Heart left ventricle (tissue), 16 donors: Measurements from ENCODE around the gene DGAT2. TPM values are rescaled to one million over a fixed set of nuclear protein-coding genes. Genes with fewer than 3 reads are reported as not detected.

ENCODE experiments used
- ATAC-seq, 4 donors: fragments of 200-7000 bp; cut with Tn5 transposase; one replicate each; pipeline ENCODE4 v1.9.1; 2020 to 2022; ENCODE audit warnings: moderate library complexity in 4 of 4, mild to moderate bottlenecking in 3 of 4, moderate number of reproducible peaks in 1 of 4
- DNase-seq, 5 donors: peaks; one replicate each; pipeline ENCODE4 v3.0.0-alpha.2; 2020
- H3K27ac ChIP-seq, 12 donors: fragments of 200-600 bp; sonication (generic) in 4 of 12; one replicate each; pipeline versions ENCODE4 v1.5.0 to v1.8.0; 2016 to 2022; ENCODE audit warnings: mild to moderate bottlenecking in 2 of 12
- H3K27me3 ChIP-seq, 9 donors: fragments of 200-600 bp; sonication (generic) in 2 of 9; one replicate each; pipeline versions ENCODE4 v1.5.1 to v1.8.0; 2016 to 2022; ENCODE audit warnings: mild to moderate bottlenecking in 3 of 9
- H3K36me3 ChIP-seq, 9 donors: fragments of 200-600 bp; sonication (generic) in 2 of 9; one replicate each; pipeline versions ENCODE4 v1.5.0 to v1.8.0; 2018 to 2022; ENCODE audit warnings: mild to moderate bottlenecking in 2 of 9
- H3K4me1 ChIP-seq, 12 donors: fragments of 200-600 bp; sonication (generic) in 4 of 12; one replicate each; pipeline versions ENCODE4 v1.5.0 to v1.8.0; 2016 to 2022; ENCODE audit warnings: mild to moderate bottlenecking in 3 of 12
- H3K4me3 ChIP-seq, 12 donors: fragments of 200-600 bp; sonication (generic) in 4 of 12; one replicate each; pipeline versions ENCODE4 v1.5.0 to v1.8.0; 2017 to 2022; ENCODE audit warnings: mild to moderate bottlenecking in 9 of 12, moderate library complexity in 4 of 12
- H3K9me3 ChIP-seq, 12 donors: fragments of 200-600 bp; sonication (generic) in 4 of 12; one replicate each; pipeline versions ENCODE4 v1.5.0 to v1.8.0; 2016 to 2022; ENCODE audit warnings: mild to moderate bottlenecking in 1 of 12
- POLR2A ChIP-seq, 2 donors: fragments of 450-650 bp; IDR thresholded peaks; one replicate each; pipeline ENCODE4 v1.6.1; 2017; ENCODE audit warnings: antibody characterized with exemption in 2 of 2, mild to moderate bottlenecking in 2 of 2, moderate library complexity in 2 of 2
- WGBS, 4 donors: extraction: QIAGEN DNeasy Blood & Tissue Kit in 2 of 4; methylation state at CpG; one replicate each; pipeline versions ENCODE4 v1.1.5 to v1.1.7; 2013 to 2018; 5-methylcytosine and 5-hydroxymethylcytosine counted together
- intact Hi-C, 10 donors: fragments of 100-400 bp; cut with DNase I; formaldehyde crosslinking; loops; one replicate each; pipeline versions ENCODE4 v1.11.1 to v1.14.2; 2022
- polyA plus RNA-seq, 2 donors: library from polyadenylated mRNA; stranded (reverse); fragments of 200-250 nt; gene quantifications; one replicate each; pipeline ENCODE4 v1.2.3, GENCODE V29; 2013
- total RNA-seq, 9 donors: library from RNA; depleted of rRNA in 2 of 9; stranded (reverse); fragments of >200 nt in 2 of 9; fragmentation: NEBNext Ultra II Directional in 3 of 9; extraction: Animal tissue kit (Norgen Biotek cat#: 25700) in 3 of 9; gene quantifications; one replicate each; pipeline versions ENCODE4 v1.1.0 to v1.2.4, GENCODE V29; 2016 to 2023
- TF ChIP-seq, protein P1 (sequence below), 12 donors: fragments of 200-600 bp; sonication (generic) in 4 of 12; IDR thresholded peaks; one replicate each; pipeline versions ENCODE4 v1.5.0 to v1.8.0; 2018 to 2022; ENCODE audit warnings: antibody characterized with exemption in 12 of 12, mild to moderate bottlenecking in 5 of 12
- donor health status: ischemic (EF 13 %, LVEDD 7.1; RV severe dilation, severe dysfunction).
- donor health status: healthy with polysubstance abuse.
- donor health status: DM: no; HTN: yes; CAD: no.
- donor health status: DM: no; HTN: no; CAD: no.
- donor health status: ischemic (EF 25% LVEDD 6.9; RV normal size, moderate dysfunction).
- donor health status: ischemic (EF 25% LVEDD 5.7; RV mildly dilated, moderate dysfunction).
- donor health status: healthy.
- donor health status: DM: yes; HTN: yes; CAD: no.
- donor health status: ischemic (EF 35%, LVEDD 5.7; RV mildly dilated, moderate dysfunction).
- donor health status: nonischemic (EF 11% LVEDD 7.7; RV severe dilation, severe dysfunction).
- donor health status: DM: yes; HTN: yes; CAD: no.
- donor health status: PGD.
- donor health status: ischemic (EF 29% LVEDD 5.4; RV normal size, mild dysfunction).
- donor health status: nonischemic (EF 23%, LVEDD 6.1; RV moderate dilation, normal function).

The DGAT2 gene
- total and polyA plus RNA-seq, 11 donors, result 4.0 to 48.3 (median 8.3) TPM

DNA sequence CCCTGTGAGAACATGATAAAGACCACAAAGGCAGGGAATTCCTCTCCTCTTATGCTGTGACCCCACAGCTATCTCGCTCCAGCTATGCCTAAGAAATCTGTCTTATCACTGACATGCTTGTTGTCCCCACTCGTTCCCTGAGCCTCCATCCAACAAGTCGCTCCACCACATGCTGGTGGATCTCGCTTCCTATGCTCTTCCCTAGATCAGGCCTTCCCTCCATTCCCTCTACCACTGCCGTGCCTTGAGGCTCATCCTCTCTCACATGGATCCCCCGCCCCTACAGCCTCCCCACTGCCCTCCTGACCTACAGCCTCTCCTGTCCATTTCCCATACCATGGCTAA is 1.4 kb upstream of the DGAT2 start:
- TF ChIP-seq, protein P1, sequence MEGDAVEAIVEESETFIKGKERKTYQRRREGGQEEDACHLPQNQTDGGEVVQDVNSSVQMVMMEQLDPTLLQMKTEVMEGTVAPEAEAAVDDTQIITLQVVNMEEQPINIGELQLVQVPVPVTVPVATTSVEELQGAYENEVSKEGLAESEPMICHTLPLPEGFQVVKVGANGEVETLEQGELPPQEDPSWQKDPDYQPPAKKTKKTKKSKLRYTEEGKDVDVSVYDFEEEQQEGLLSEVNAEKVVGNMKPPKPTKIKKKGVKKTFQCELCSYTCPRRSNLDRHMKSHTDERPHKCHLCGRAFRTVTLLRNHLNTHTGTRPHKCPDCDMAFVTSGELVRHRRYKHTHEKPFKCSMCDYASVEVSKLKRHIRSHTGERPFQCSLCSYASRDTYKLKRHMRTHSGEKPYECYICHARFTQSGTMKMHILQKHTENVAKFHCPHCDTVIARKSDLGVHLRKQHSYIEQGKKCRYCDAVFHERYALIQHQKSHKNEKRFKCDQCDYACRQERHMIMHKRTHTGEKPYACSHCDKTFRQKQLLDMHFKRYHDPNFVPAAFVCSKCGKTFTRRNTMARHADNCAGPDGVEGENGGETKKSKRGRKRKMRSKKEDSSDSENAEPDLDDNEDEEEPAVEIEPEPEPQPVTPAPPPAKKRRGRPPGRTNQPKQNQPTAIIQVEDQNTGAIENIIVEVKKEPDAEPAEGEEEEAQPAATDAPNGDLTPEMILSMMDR (IDR thresholded peaks at IDR 0.05), result no peak
- no peak for TF ChIP-seq POLR2A (IDR thresholded peaks at IDR 0.05)
- Histone ChIP-seq H3K4me3 (no peak overlapping the region), H3K4me1 (peaks cover 0 to 38% (median 14%) of the 10 kb centered on the region in 12 donors), H3K36me3 (no peaks in the 10 kb centered on the region), H3K27me3 (peaks cover 0 to 23% (median 7%) of the 10 kb centered on the region in 9 donors), H3K27ac (no peak overlapping the region), H3K9me3 (no peaks in the 10 kb centered on the region)
- intact Hi-C loops, result loop anchor here in 7 of 10 donors (5.0 to 10.0 kb wide), 5 partner anchors 45 to 222 kb away; partner anchors contain the start of gene MOGAT2 (in 1 of the 7)
- DNase-seq, result no peak
- no peak for ATAC-seq
- 85 to 86% (median 86%) methylated on average over 6 of the region's 6 CpGs for WGBS, 4 donors

GRCh38 chr11:75767793-75768111 is 826 bp upstream of the DGAT2 start:
- Histone ChIP-seq H3K9me3 (no peaks in the 10 kb centered on the region), H3K27me3 (peaks cover 0 to 23% (median 7%) of the 10 kb centered on the region in 9 donors), H3K27ac (no peak overlapping the region), H3K4me3 (peak overlapping the region in 4 of 12 donors; percentile 49 to 63 (median 60)), H3K36me3 (no peaks in the 10 kb centered on the region), H3K4me1 (peaks cover 0 to 42% (median 14%) of the 10 kb centered on the region in 12 donors)
- ATAC-seq (no peak), DNase-seq (no peak)
- 47 to 82% (median 63%) methylated on average over 1 of the region's 1 CpG for WGBS, 4 donors
- intact Hi-C loops, result loop anchor here in 7 of 10 donors (2.0 to 10.0 kb wide), 7 partner anchors 45 to 223 kb away; partner anchors contain the start of gene MOGAT2 (in 1 of the 7)
- no peak for TF ChIP-seq POLR2A (IDR thresholded peaks at IDR 0.05)
- TF ChIP-seq, protein P1 (IDR thresholded peaks at IDR 0.05), result no peak

DNA sequence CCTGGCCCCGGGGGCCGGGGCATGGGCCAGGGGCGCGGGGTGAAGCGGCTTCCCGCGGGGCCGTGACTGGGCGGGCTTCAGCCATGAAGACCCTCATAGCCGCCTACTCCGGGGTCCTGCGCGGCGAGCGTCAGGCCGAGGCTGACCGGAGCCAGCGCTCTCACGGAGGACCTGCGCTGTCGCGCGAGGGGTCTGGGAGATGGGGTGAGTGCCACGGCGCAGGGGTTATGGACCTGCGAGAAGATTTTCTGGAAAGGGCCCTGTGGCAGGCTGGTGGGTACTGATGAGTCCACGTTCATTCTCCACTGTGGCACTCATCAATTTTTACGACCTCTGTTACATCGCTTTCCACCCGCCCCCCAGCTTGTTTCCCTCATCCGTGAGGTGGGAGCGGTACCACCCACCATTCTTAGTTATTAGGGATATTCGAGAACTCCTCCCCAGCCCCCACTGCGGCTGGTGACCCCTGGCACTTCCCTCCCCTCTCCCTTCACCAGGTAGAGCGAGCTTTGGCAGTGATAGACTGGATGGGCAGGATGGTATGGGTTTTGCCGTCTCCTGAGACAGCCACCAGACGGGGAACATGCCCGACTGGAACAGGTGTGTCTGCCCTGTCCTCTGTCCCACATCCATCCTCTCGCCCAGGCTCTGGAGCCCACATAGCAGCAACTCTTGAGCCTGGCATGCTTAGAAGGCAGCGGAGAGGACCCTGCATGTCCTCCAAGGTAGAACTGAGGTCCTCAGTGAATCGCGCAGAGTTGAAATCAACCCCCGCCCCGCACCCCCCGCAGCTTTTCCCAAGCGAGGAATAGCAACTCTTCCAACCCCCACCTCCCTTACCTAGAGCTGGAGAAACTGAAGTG is 562 bp downstream of the DGAT2 start:
- peaks cover 0 to 23% (median 7%) of the 10 kb centered on the region in 9 donors for H3K27me3 ChIP-seq
- no peaks in the 10 kb centered on the region for H3K9me3 ChIP-seq
- DNase-seq, result no peak
- peak overlapping the region in 6 of 12 donors; percentile 15 to 73 (median 62) for H3K27ac ChIP-seq
- intact Hi-C loops, result loop anchor here in 7 of 10 donors (2.0 to 10.0 kb wide), 7 partner anchors 46 to 224 kb away; partner anchors contain the start of gene MOGAT2 (in 1 of the 7)
- TF ChIP-seq POLR2A (IDR thresholded peaks at IDR 0.05), result no peak
- TF ChIP-seq, protein P1 (IDR thresholded peaks at IDR 0.05), result peak in 1 of 12 donors; percentile 2
- H3K4me3 ChIP-seq, result peak overlapping the region; percentile 13 to 63 (median 57)
- no peaks in the 10 kb centered on the region for H3K36me3 ChIP-seq
- WGBS, 4 donors, result 13 to 35% (median 22%) methylated on average over 20 to 46 of the region's 46 CpGs
- peaks cover 0 to 52% (median 14%) of the 10 kb centered on the region in 12 donors for H3K4me1 ChIP-seq
- peak in 3 of 4 donors; percentile 2 to 23 (median 7) for ATAC-seq

GRCh38 chr11:75770102-75770501 is 1.5 kb downstream of the DGAT2 start:
- no peak overlapping the region for H3K4me3 ChIP-seq
- ATAC-seq (no peak), DNase-seq (no peak)
- intact Hi-C loops, result loop anchor here in 1 of 10 donors (10.0 kb wide), 1 partner anchor 225 kb away; no protein-coding TSS in a partner anchor
- H3K9me3 ChIP-seq, result no peaks in the 10 kb centered on the region
- no peak overlapping the region for H3K27ac ChIP-seq
- peaks cover 0 to 23% (median 7%) of the 10 kb centered on the region in 9 donors for H3K27me3 ChIP-seq
- peaks cover 0 to 59% (median 14%) of the 10 kb centered on the region in 12 donors for H3K4me1 ChIP-seq
- no peak for TF ChIP-seq POLR2A (IDR thresholded peaks at IDR 0.05)
- TF ChIP-seq, protein P1 (IDR thresholded peaks at IDR 0.05), result no peak
- WGBS, 4 donors, result 63 to 79% (median 70%) methylated on average over 5 of the region's 5 CpGs
- H3K36me3 ChIP-seq, result no peaks in the 10 kb centered on the region
